ENCODE results near the gene PTOV1.

The PTOV1 gene

DNA sequence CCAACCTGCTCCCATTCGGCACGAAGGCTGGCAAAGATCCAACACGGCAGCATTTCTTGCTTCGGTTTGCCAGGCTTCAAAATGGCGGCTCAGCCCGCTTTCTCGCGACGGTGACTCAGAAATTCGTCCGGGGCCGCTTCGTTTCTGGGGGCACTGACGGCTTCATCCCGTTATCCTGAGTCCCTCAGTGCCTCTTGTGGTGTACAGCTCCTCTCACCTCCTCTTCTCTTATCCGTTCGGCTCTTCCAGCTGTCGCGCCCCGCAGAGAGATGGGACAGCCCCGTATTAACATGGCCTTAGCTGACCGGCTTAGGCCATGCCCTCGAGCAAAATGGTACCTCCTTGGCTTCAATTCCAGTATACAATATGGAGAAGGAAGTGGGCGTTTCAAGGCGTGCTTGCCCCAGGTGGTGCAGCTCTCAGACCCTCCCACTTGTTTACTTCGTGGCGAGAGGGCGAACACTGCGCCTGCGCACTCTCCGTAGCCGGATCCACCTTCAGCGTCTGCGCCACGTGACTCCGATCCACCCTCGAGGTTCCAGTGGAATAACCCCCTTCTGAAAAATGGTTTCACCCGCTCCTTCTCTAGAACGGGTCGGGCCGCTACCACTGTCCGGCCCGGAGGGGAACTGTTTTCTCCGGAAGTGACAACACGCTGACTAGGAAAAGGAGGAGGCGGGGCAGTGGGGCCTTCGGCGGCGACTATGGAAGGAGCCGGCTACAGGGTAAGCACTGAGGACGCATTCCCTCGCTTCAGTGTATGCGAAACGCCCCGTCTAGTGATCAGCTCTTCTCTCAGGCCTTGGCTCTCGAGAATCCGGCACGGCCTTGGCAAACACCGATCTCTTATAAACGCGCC lies 26.3 kb downstream of the PTOV1 start, which contains the start of the genes AKT1S1 and TBC1D17:
TSS of gene AKT1S1 (minus strand) at position 336 of the 859 bp plus-strand sequence. CDS start 4,060 bp downstream, outside the sequence.
TSS of gene TBC1D17 (plus strand) at position 683 of the 859 bp plus-strand sequence. CDS start at position 705, 22 bp downstream.
- Histone ChIP-seq H3K9me3 (ENCODE audit: control insufficient read depth, insufficient read depth, low read depth, low read length) (no peaks in the 10 kb centered on the region), H3K4me3 (ENCODE audit: low read depth, low read length) (peak within 1 kb of the TSS; percentile 79), H3K36me3 (ENCODE audit: control insufficient read depth in 2 of 2, insufficient read depth in 1 of 2, low read length in 2 of 2) (peaks cover 3 to 45% of the 10 kb centered on the region in 2 experiments; a peak in 2 of 3 replicates), H3K4me1 (ENCODE audit: control insufficient read depth, insufficient read depth, low read length) (peaks cover 9% of the 10 kb centered on the region), H3K27ac (ENCODE audit: extremely low read depth, low read depth, low read length) (peak within 1 kb of the TSS; percentile 94)
- ChIA-PET CTCF (no interaction called here), POLR2A (interaction anchor here (0.6 to 4.8 kb wide), 18 partner anchors 9 to 237 kb away, joined by 3 to 41 read pairs (median 6); partner anchors contain the start of genes AP2A1, ATF5, FUZ and NUP62)
- TF ChIP-seq ZNF223 (tag by site-specific recombination; IDR thresholded peaks at IDR 0.05) (peak; percentile 79), TRIM28 (IDR thresholded peaks at IDR 0.05; ENCODE audit: borderline replicate concordance, low read length) (no peak), ZNF837 (tag by site-specific recombination; IDR thresholded peaks at IDR 0.05) (no peak), ZNF521 (tag by site-specific recombination; IDR thresholded peaks at IDR 0.05) (no peak), ZNF274 (IDR thresholded peaks at IDR 0.05; ENCODE audit: low read length) (no peak), ZNF274 (tag by site-specific recombination; IDR thresholded peaks at IDR 0.05; ENCODE audit: borderline replicate concordance) (no peak), ZNF776 (tag by site-specific recombination; IDR thresholded peaks at IDR 0.05; ENCODE audit: borderline replicate concordance) (no peak), ZNF76 (tag by site-specific recombination; IDR thresholded peaks at IDR 0.05; ENCODE audit: borderline replicate concordance, low read depth) (peak; percentile 79), ZNF571 (tag by site-specific recombination; IDR thresholded peaks at IDR 0.05) (no peak), ZNF174 (tag by site-specific recombination; IDR thresholded peaks at IDR 0.05) (no peak), ZNF214 (tag by site-specific recombination; IDR thresholded peaks at IDR 0.05; ENCODE audit: borderline replicate concordance) (no peak), ZNF354C (tag by site-specific recombination; IDR thresholded peaks at IDR 0.05; ENCODE audit: borderline replicate concordance, low read depth) (no peak), HOXA7 (CRISPR knock-in tag; IDR thresholded peaks at IDR 0.05; ENCODE audit: borderline replicate concordance) (no peak), GLI4 (tag by site-specific recombination; IDR thresholded peaks at IDR 0.05) (no peak), ZNF169 (tag by site-specific recombination; IDR thresholded peaks at IDR 0.05) (no peak; the same call in 1 of the 2 replicates), KLF8 (tag by site-specific recombination; IDR thresholded peaks at IDR 0.05) (no peak; the same call in none of the 2 replicates), ZNF37A (tag by site-specific recombination; IDR thresholded peaks at IDR 0.05) (no peak), ZNF133 (tag by site-specific recombination; IDR thresholded peaks at IDR 0.05) (no peak), ZNF623 (tag by site-specific recombination; IDR thresholded peaks at IDR 0.05) (no peak; the same call in 1 of the 2 replicates), ZNF792 (tag by site-specific recombination; IDR thresholded peaks at IDR 0.05) (no peak), ZNF335 (tag by site-specific recombination; conservative IDR thresholded peaks at IDR 0.05) (peak; percentile 93), ZNF830 (tag by site-specific recombination; IDR thresholded peaks at IDR 0.05; ENCODE audit: low read depth) (no peak), ZNF624 (tag by site-specific recombination; IDR thresholded peaks at IDR 0.05) (no peak), ZNF654 (tag by site-specific recombination; IDR thresholded peaks at IDR 0.05; ENCODE audit: low read depth) (no peak), ZNF184 (tag by site-specific recombination; IDR thresholded peaks at IDR 0.05) (no peak)
- TF ChIP-seq, protein P1, sequence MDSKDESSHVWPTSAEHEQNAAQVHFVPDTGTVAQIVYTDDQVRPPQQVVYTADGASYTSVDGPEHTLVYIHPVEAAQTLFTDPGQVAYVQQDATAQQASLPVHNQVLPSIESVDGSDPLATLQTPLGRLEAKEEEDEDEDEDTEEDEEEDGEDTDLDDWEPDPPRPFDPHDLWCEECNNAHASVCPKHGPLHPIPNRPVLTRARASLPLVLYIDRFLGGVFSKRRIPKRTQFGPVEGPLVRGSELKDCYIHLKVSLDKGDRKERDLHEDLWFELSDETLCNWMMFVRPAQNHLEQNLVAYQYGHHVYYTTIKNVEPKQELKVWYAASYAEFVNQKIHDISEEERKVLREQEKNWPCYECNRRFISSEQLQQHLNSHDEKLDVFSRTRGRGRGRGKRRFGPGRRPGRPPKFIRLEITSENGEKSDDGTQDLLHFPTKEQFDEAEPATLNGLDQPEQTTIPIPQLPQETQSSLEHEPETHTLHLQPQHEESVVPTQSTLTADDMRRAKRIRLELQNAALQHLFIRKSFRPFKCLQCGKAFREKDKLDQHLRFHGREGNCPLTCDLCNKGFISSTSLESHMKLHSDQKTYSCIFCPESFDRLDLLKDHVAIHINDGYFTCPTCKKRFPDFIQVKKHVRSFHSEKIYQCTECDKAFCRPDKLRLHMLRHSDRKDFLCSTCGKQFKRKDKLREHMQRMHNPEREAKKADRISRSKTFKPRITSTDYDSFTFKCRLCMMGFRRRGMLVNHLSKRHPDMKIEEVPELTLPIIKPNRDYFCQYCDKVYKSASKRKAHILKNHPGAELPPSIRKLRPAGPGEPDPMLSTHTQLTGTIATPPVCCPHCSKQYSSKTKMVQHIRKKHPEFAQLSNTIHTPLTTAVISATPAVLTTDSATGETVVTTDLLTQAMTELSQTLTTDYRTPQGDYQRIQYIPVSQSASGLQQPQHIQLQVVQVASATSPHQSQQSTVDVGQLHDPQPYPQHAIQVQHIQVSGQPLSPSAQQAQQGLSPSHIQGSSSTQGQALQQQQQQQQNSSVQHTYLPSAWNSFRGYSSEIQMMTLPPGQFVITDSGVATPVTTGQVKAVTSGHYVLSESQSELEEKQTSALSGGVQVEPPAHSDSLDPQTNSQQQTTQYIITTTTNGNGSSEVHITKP (tag by site-specific recombination; IDR thresholded peaks at IDR 0.05), result peak; percentile 99
- TF ChIP-seq, protein P2, sequence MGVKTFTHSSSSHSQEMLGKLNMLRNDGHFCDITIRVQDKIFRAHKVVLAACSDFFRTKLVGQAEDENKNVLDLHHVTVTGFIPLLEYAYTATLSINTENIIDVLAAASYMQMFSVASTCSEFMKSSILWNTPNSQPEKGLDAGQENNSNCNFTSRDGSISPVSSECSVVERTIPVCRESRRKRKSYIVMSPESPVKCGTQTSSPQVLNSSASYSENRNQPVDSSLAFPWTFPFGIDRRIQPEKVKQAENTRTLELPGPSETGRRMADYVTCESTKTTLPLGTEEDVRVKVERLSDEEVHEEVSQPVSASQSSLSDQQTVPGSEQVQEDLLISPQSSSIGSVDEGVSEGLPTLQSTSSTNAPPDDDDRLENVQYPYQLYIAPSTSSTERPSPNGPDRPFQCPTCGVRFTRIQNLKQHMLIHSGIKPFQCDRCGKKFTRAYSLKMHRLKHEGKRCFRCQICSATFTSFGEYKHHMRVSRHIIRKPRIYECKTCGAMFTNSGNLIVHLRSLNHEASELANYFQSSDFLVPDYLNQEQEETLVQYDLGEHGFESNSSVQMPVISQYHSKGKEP (tag by site-specific recombination; IDR thresholded peaks at IDR 0.05), result peak; percentile 47
- TF ChIP-seq, protein P3, sequence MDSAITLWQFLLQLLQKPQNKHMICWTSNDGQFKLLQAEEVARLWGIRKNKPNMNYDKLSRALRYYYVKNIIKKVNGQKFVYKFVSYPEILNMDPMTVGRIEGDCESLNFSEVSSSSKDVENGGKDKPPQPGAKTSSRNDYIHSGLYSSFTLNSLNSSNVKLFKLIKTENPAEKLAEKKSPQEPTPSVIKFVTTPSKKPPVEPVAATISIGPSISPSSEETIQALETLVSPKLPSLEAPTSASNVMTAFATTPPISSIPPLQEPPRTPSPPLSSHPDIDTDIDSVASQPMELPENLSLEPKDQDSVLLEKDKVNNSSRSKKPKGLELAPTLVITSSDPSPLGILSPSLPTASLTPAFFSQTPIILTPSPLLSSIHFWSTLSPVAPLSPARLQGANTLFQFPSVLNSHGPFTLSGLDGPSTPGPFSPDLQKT (IDR thresholded peaks at IDR 0.05; ENCODE audit: borderline replicate concordance, low read depth, low read length), result peak; percentile 50; the same call in 1 of the 2 replicates
- TF ChIP-seq, protein P4, sequence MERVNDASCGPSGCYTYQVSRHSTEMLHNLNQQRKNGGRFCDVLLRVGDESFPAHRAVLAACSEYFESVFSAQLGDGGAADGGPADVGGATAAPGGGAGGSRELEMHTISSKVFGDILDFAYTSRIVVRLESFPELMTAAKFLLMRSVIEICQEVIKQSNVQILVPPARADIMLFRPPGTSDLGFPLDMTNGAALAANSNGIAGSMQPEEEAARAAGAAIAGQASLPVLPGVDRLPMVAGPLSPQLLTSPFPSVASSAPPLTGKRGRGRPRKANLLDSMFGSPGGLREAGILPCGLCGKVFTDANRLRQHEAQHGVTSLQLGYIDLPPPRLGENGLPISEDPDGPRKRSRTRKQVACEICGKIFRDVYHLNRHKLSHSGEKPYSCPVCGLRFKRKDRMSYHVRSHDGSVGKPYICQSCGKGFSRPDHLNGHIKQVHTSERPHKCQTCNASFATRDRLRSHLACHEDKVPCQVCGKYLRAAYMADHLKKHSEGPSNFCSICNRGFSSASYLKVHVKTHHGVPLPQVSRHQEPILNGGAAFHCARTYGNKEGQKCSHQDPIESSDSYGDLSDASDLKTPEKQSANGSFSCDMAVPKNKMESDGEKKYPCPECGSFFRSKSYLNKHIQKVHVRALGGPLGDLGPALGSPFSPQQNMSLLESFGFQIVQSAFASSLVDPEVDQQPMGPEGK (tag by site-specific recombination; IDR thresholded peaks at IDR 0.05), result 0 out of 2 replicates have a peak, but pooled peaks have one; percentile 9

Measured in HEK293 (cell line).